Measurements from ENCODE around the gene OXER1. TPM values are rescaled to one million over a fixed set of nuclear protein-coding genes. Genes with fewer than 3 reads are reported as not detected.

Gene OXER1
- total and polyA plus RNA-seq, 2 of the 13 experiments (the other 11 are each of a cell fraction or from before 2014, with no cell fraction given), result 8.0 to 9.0 TPM

- TF ChIP-seq RNF2 (conservative IDR thresholded peaks at IDR 0.05; ENCODE audit: low read depth), result no peak
- no peak for TF ChIP-seq ZNF883 (CRISPR knock-in tag; IDR thresholded peaks at IDR 0.05; ENCODE audit: not compliant biosample characterization)
These were observed 32.7 kb upstream of the OXER1 start (continued) for GRCh38 chr2:42796427-42797248.

- intact Hi-C loops (cut with micrococcal nuclease; ENCODE audit: unreplicated experiment), result no loop called here
- ATAC-seq, result no peak
- H3K4me1 ChIP-seq (ENCODE audit: insufficient read depth, low read length), result peaks cover 41% of the 10 kb centered on the region
- H4K20me1 ChIP-seq (ENCODE audit: insufficient read depth, low read length), result no peaks in the 10 kb centered on the region
- CTCF ChIA-PET (ENCODE audit: low intra/inter-chr PET ratio, low total read pairs), result interaction anchor here (1.2 kb wide), 1 partner anchor 14 kb away, joined by 5 read pairs; no protein-coding TSS in a partner anchor
- no peak for DNase-seq (ENCODE audit: low spot score)
- H3K4me3 ChIP-seq (replicated peaks in 1 of 3; ENCODE audit: insufficient read depth in 1 of 3, low read depth in 2 of 3, low read length in 3 of 3), result no peak overlapping the region
- WGBS (ENCODE audit: low lambda C conversion rate), result 72% methylated on average over 3 of the region's 3 CpGs
- peak overlapping the region; percentile 28 for H3K27ac ChIP-seq (ENCODE audit: extremely low read length, insufficient read depth, low read length)
- POLR2A ChIA-PET, result interaction anchor here (1.0 to 9.3 kb wide), 5 partner anchors 8 to 1186 kb away, joined by 3 to 287 read pairs (median 13); no protein-coding TSS in a partner anchor
- no peaks in the 10 kb centered on the region; a peak in 1 of 5 replicates for H3K27me3 ChIP-seq (ENCODE audit: control insufficient read depth in 1 of 2, insufficient read depth in 2 of 2, low read length in 2 of 2)
- in situ Hi-C loops (cut with HindIII; ENCODE audit: extremely low pct_ligation_motif_present, low pct_unique_long_range_greater_than_20kb), result no loop called here
- H3K36me3 ChIP-seq (replicated peaks in 1 of 2; ENCODE audit: control insufficient read depth in 1 of 2, insufficient read depth in 2 of 2, low read length in 2 of 2), result peaks cover 3% of the 10 kb centered on the region in 2 experiments; a peak in 1 of 5 replicates
- BruUV-seq (replicated peaks), result no TSS peak
- H3K9me3 ChIP-seq (ENCODE audit: low read length), result no peaks in the 10 kb centered on the region
- no peak overlapping the region for H2AFZ ChIP-seq (ENCODE audit: low read length)
- no peak for FAIRE-seq
- H3K4me2 ChIP-seq (ENCODE audit: low read depth, low read length), result peak overlapping the region; percentile 86
- no peak overlapping the region for H3K9ac ChIP-seq (ENCODE audit: insufficient read depth, low read depth, low read length)
- peaks cover 50% of the 10 kb centered on the region for H3K79me2 ChIP-seq (ENCODE audit: insufficient read depth, low read length)
- TF ChIP-seq ZNF142 (CRISPR knock-in tag; IDR thresholded peaks at IDR 0.05), result no peak
- TF ChIP-seq ZNF713 (CRISPR knock-in tag; IDR thresholded peaks at IDR 0.05), result no peak
- TF ChIP-seq ZSCAN20 (CRISPR knock-in tag; IDR thresholded peaks at IDR 0.05; ENCODE audit: borderline replicate concordance), result no peak
- TF ChIP-seq ZNF564 (CRISPR knock-in tag; IDR thresholded peaks at IDR 0.05), result no peak
- TF ChIP-seq GPN1 (CRISPR knock-in tag; IDR thresholded peaks at IDR 0.05; ENCODE audit: borderline replicate concordance), result no peak
- no peak for TF ChIP-seq FOXK1 (CRISPR knock-in tag; IDR thresholded peaks at IDR 0.05; ENCODE audit: borderline replicate concordance, low read depth)
- 0 out of 2 replicates have a peak, but pooled peaks have one; percentile 38 for TF ChIP-seq ZBTB25 (CRISPR knock-in tag; IDR thresholded peaks at IDR 0.05)
- TF ChIP-seq FOXC1 (CRISPR knock-in tag; IDR thresholded peaks at IDR 0.05; ENCODE audit: borderline replicate concordance), result no peak
- TF ChIP-seq POLR2AphosphoS5 (IDR thresholded peaks at IDR 0.05; ENCODE audit: low read depth, low read length), result no peak; the same call in 1 of the 2 replicates
- TF ChIP-seq ELK4 (CRISPR knock-in tag; IDR thresholded peaks at IDR 0.05; ENCODE audit: borderline replicate concordance), result no peak
- TF ChIP-seq TAF15 (IDR thresholded peaks at IDR 0.05; ENCODE audit: low read depth, low read length, poor library complexity, severe bottlenecking), result no peak
These were observed 31.9 kb upstream of the OXER1 start for GRCh38 chr2:42795841-42796301.
